HepG2 (cell line): ENCODE results near the gene KCNMB2. TPM values are rescaled to one million over a fixed set of nuclear protein-coding genes. Genes with fewer than 3 reads are reported as not detected.

Source experiments
- ATAC-seq: fragments of 200-7000 bp; cut with Tn5 transposase; 3 replicates; pipeline ENCODE4 v1.9.1; 2020; ENCODE audit warnings: mild to moderate bottlenecking, moderate library complexity
- BruUV-seq: library from RNA; stranded (reverse); fragments of 400-500 nt; replicated peaks from 2 replicates; lab custom pipeline; 2021; lab: Mats Ljungman, UMichigan
- CTCF ChIA-PET: fragments of 300-600 bp; formaldehyde crosslinking; extraction: SDS; loops from one replicate; lab custom pipeline; 2021; ENCODE audit warnings: low total read pairs, inconsistent platforms, low intra/inter-chr PET ratio; lab: Yijun Ruan, JAX
- POLR2A ChIA-PET: fragments of 350-600 bp; sonication (Branson Sonifier 250); formaldehyde crosslinking; loops from one replicate; lab custom pipeline; 2020; ENCODE audit warnings: antibody characterized with exemption, inconsistent platforms; lab: Yijun Ruan, JAX
- DNase-seq: peaks from one replicate; pipeline ENCODE4 v3.0.0-alpha.2; 2015; ENCODE audit warnings: low spot score
- FAIRE-seq: peaks from 3 replicates; lab custom pipeline; 2011; peaks lifted over from hg19 to GRCh38; lab: Jason Lieb, UNC
- H2AFZ ChIP-seq: one replicate; pipeline ENCODE4 v1.6.1; 2011; ENCODE audit warnings: low read length, inconsistent platforms
- H3K27ac ChIP-seq: fragments of 300-600 bp; 3 replicates; pipeline ENCODE4 v1.8.0; 2011; ENCODE audit warnings: mixed run types, mild to moderate bottlenecking, mixed read lengths, low read length, inconsistent platforms; ENCODE audit not compliant: insufficient read depth; ENCODE audit errors: extremely low read length
- H3K27me3 ChIP-seq, 2 experiments: fragments of 200-600 bp in 1 of 2; 2 replicates in 1 of 2; 3 replicates in 1 of 2; pipeline versions ENCODE4 v1.6.0 to v1.8.0; 2011; ENCODE audit warnings: low read length in 2 of 2, mild to moderate bottlenecking in 2 of 2, moderate library complexity in 2 of 2, inconsistent platforms in 1 of 2; ENCODE audit not compliant: insufficient read depth in 2 of 2, control insufficient read depth in 1 of 2
- H3K36me3 ChIP-seq, 2 experiments: fragments of 200-600 bp in 1 of 2; replicated peaks in 1 of 2; 2 replicates in 1 of 2; 3 replicates in 1 of 2; pipeline versions ENCODE4 v1.5.1 to v1.8.0; 2011; ENCODE audit warnings: low read length in 2 of 2, inconsistent platforms in 1 of 2; ENCODE audit not compliant: insufficient read depth in 2 of 2, control insufficient read depth in 1 of 2
- H3K4me1 ChIP-seq: 2 replicates; pipeline ENCODE4 v1.5.1; 2012; ENCODE audit warnings: low read length, inconsistent platforms; ENCODE audit not compliant: insufficient read depth
- H3K4me2 ChIP-seq: 2 replicates; pipeline ENCODE4 v1.6.0; 2011; ENCODE audit warnings: low read depth, low read length, inconsistent platforms
- H3K4me3 ChIP-seq, 3 experiments: fragments of 200-600 bp in 1 of 3; sonication (generic), shearing (Covaris generic) in 1 of 3; replicated peaks in 1 of 3; 2 replicates each; pipeline ENCODE4 v1.5.1; 2011 to 2016; ENCODE audit warnings: low read length in 3 of 3, inconsistent platforms in 2 of 3, low read depth in 2 of 3, mild to moderate bottlenecking in 2 of 3, control low read depth in 1 of 3, mixed read lengths in 1 of 3; ENCODE audit not compliant: insufficient read depth in 1 of 3
- H3K79me2 ChIP-seq: one replicate; pipeline ENCODE4 v1.6.1; 2011; ENCODE audit warnings: low read length, inconsistent platforms; ENCODE audit not compliant: insufficient read depth
- H3K9ac ChIP-seq: 2 replicates; pipeline ENCODE4 v1.6.0; 2011; ENCODE audit warnings: mild to moderate bottlenecking, low read depth, low read length, inconsistent platforms; ENCODE audit not compliant: insufficient read depth
- H3K9me3 ChIP-seq: 2 replicates; pipeline ENCODE4 v1.5.1; 2012; ENCODE audit warnings: mild to moderate bottlenecking, low read length
- H4K20me1 ChIP-seq: 2 replicates; pipeline ENCODE4 v1.6.0; 2011; ENCODE audit warnings: inconsistent platforms, mild to moderate bottlenecking, low read length, moderate library complexity; ENCODE audit not compliant: insufficient read depth
- ADNP ChIP-seq: sonication (generic); formaldehyde crosslinking; IDR thresholded peaks from 2 replicates; pipeline ENCODE4 v1.4.0; 2020; ENCODE audit warnings: missing genetic modification reagents
- FOXP1 ChIP-seq, 2 experiments: fragments of 450-650 bp in 1 of 2; IDR thresholded peaks; 2 replicates each; pipeline ENCODE4 v1.6.1; 2017 to 2018; ENCODE audit warnings: antibody characterized with exemption in 1 of 2
- HDAC2 ChIP-seq: sonication (generic); formaldehyde crosslinking; IDR thresholded peaks from 2 replicates; pipeline ENCODE4 v1.4.0; 2020; ENCODE audit warnings: missing genetic modification reagents
- KDM6A ChIP-seq: IDR thresholded peaks from 2 replicates; pipeline ENCODE4 v1.6.1; 2016; ENCODE audit warnings: low read depth
- NCOA2 ChIP-seq: sonication (generic); formaldehyde crosslinking; IDR thresholded peaks from 2 replicates; pipeline ENCODE4 v1.8.0; 2022; ENCODE audit warnings: inconsistent platforms
- NRL ChIP-seq: sonication (generic); formaldehyde crosslinking; IDR thresholded peaks from 2 replicates; pipeline ENCODE4 v1.5.0; 2020; ENCODE audit warnings: missing genetic modification reagents, mild to moderate bottlenecking, moderate library complexity, borderline replicate concordance
- PLRG1 ChIP-seq: fragments of 450-650 bp; conservative IDR thresholded peaks from 2 replicates; pipeline ENCODE4 v1.6.1; 2016
- ZBTB40 ChIP-seq, 2 experiments: fragments of 450-650 bp in 1 of 2; sonication (generic) in 1 of 2; formaldehyde crosslinking in 1 of 2; IDR thresholded peaks; 2 replicates each; pipeline versions ENCODE4 v1.6.1 to v1.8.0; 2016 to 2022; ENCODE audit warnings: antibody characterized with exemption in 1 of 2, mild to moderate bottlenecking in 1 of 2, missing genetic modification reagents in 1 of 2
- ZBTB8A ChIP-seq: sonication (generic); formaldehyde crosslinking; IDR thresholded peaks from 2 replicates; pipeline ENCODE4 v1.4.0; 2020; ENCODE audit warnings: mild to moderate bottlenecking, low read depth, missing genetic modification reagents, borderline replicate concordance
- ZFP41 ChIP-seq: sonication (generic); formaldehyde crosslinking; IDR thresholded peaks from 2 replicates; pipeline ENCODE4 v1.4.0; 2020; ENCODE audit warnings: mild to moderate bottlenecking, missing genetic modification reagents, borderline replicate concordance
- ZFP82 ChIP-seq: sonication (generic); formaldehyde crosslinking; IDR thresholded peaks from 2 replicates; pipeline ENCODE4 v1.5.1; 2020; ENCODE audit warnings: mild to moderate bottlenecking, missing genetic modification reagents, borderline replicate concordance
- ZMYM3 ChIP-seq: sonication (generic); formaldehyde crosslinking; IDR thresholded peaks from 2 replicates; pipeline ENCODE4 v1.5.1; 2020; ENCODE audit warnings: mild to moderate bottlenecking, missing genetic modification reagents
- ZNF230 ChIP-seq: sonication (generic); formaldehyde crosslinking; IDR thresholded peaks from 2 replicates; pipeline ENCODE4 v1.4.0; 2020; ENCODE audit warnings: mild to moderate bottlenecking, missing genetic modification reagents
- ZNF253 ChIP-seq: sonication (generic); formaldehyde crosslinking; IDR thresholded peaks from 2 replicates; pipeline ENCODE4 v1.8.0; 2022; ENCODE audit warnings: mild to moderate bottlenecking, missing genetic modification reagents, borderline replicate concordance
- ZNF335 ChIP-seq: sonication (generic); formaldehyde crosslinking; IDR thresholded peaks from 2 replicates; pipeline ENCODE4 v1.4.0; 2020; ENCODE audit warnings: missing genetic modification reagents
- ZNF839 ChIP-seq: sonication (generic); formaldehyde crosslinking; IDR thresholded peaks from 2 replicates; pipeline ENCODE4 v1.4.0; 2020; ENCODE audit warnings: missing genetic modification reagents, mild to moderate bottlenecking, borderline replicate concordance
- ZNF841 ChIP-seq: sonication (generic); formaldehyde crosslinking; IDR thresholded peaks from 2 replicates; pipeline ENCODE4 v1.8.1; 2023; ENCODE audit warnings: missing genetic modification reagents, borderline replicate concordance
- WGBS: methylation state at CpG from one replicate; pipeline ENCODE4 v1.1.6; 2017; ENCODE audit warnings: low lambda C conversion rate; 5-methylcytosine and 5-hydroxymethylcytosine counted together
- in situ Hi-C: cut with HindIII; loops from 2 replicates; pipeline ENCODE4 v1.10.0; 2017; ENCODE audit warnings: low pct_unique_long_range_greater_than_20kb; ENCODE audit not compliant: extremely low pct_ligation_motif_present
- intact Hi-C: fragments of 100-400 bp; cut with micrococcal nuclease; formaldehyde crosslinking; loops from one replicate; pipeline ENCODE4 v1.10.0; 2022; ENCODE audit not compliant: unreplicated experiment
- polyA plus RNA-seq, 8 experiments: library from polyadenylated mRNA; depleted of rRNA in 3 of 8; stranded (reverse) in 7 of 8; unstranded in 1 of 8; fragments of >200 nt; fragmentation: Illumina TruSeq in 4 of 8; extraction: Trizol in 4 of 8; gene quantifications; 2 replicates each; pipeline versions ENCODE4 v1.2.1 to v1.2.3, GENCODE V29; 2011 to 2016; ENCODE audit warnings: low read depth in 4 of 8, missing spikeins in 1 of 8, mixed read lengths in 1 of 8; ENCODE audit not compliant: insufficient read depth in 1 of 8
- total RNA-seq, 5 experiments: library from RNA; depleted of rRNA; stranded (reverse); fragments of >200 nt; fragmentation: Illumina TruSeq; extraction: Trizol; gene quantifications; 2 replicates each; pipeline ENCODE4 v1.2.3, GENCODE V29; 2016; ENCODE audit warnings: low read depth in 1 of 5

Gene KCNMB2
- total and polyA plus RNA-seq, 2 of the 13 experiments (the other 11 are each of a cell fraction or from before 2014, with no cell fraction given): not detected

GRCh38 chr3:178491751-178492150, 44.5 kb upstream of the KCNMB2 start (continued):
- TF ChIP-seq ZNF839 (CRISPR knock-in tag) (no peak), ZNF841 (CRISPR knock-in tag) (no peak), ZNF253 (CRISPR knock-in tag) (no peak), FOXP1 (IDR thresholded peaks at IDR 0.05) (no peak), FOXP1 (CRISPR knock-in tag; IDR thresholded peaks at IDR 0.05) (no peak), ZNF230 (CRISPR knock-in tag) (no peak), NRL (CRISPR knock-in tag) (no peak), NCOA2 (CRISPR knock-in tag) (no peak)
- TF ChIP-seq, all 625 proteins: peak for 0

DNA sequence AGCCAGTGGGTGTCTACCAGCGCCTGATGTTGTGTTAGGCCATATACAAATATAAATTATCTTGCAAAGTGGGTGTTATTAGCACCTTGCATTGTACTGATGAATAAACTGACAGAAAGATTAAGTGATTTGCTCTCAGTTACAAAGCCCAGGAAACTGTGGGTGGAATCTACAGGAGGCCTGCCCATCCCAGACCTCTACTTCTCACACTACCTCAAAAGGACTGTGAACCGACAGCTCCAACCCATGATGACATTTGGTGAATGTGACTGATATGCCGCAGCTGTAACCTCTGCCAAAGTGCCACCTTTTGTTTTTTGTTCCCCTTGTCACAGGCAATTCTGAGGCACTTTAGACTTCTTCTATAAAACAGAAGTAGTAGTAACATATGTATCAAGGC, 43.7 kb upstream of the KCNMB2 start:
- no peak overlapping the region for H3K4me2 ChIP-seq
- no peak overlapping the region for H2AFZ ChIP-seq
- no peaks in the 10 kb centered on the region for H3K36me3 ChIP-seq
- no peaks in the 10 kb centered on the region for H3K79me2 ChIP-seq
- H3K27me3 ChIP-seq: no peaks in the 10 kb centered on the region
- DNase-seq (no peak), FAIRE-seq (no peak), ATAC-seq (no peak)
- in situ Hi-C loops (no loop called here), intact Hi-C loops (no loop called here)
- H4K20me1 ChIP-seq: no peaks in the 10 kb centered on the region
- CTCF ChIA-PET: no interaction called here
- POLR2A ChIA-PET: no interaction called here
- no TSS peak for BruUV-seq
- H3K4me1 ChIP-seq: no peaks in the 10 kb centered on the region
- H3K9me3 ChIP-seq: peaks cover 4% of the 10 kb centered on the region; the same call in 1 of the 2 replicates
- WGBS: 15% methylated on average over 3 of the region's 3 CpGs
- no peak overlapping the region for H3K9ac ChIP-seq
- no peak overlapping the region for H3K4me3 ChIP-seq
- H3K27ac ChIP-seq: no peak overlapping the region
- TF ChIP-seq ZNF335 (CRISPR knock-in tag): no peak
- TF ChIP-seq PLRG1: no peak
- no peak for TF ChIP-seq ZFP82
- no peak for TF ChIP-seq ZBTB40 (IDR thresholded peaks at IDR 0.05)
- TF ChIP-seq ZBTB40 (CRISPR knock-in tag; IDR thresholded peaks at IDR 0.05): no peak
- TF ChIP-seq HDAC2 (CRISPR knock-in tag): no peak
- no peak for TF ChIP-seq KDM6A (CRISPR knock-in tag)
- no peak for TF ChIP-seq ZFP41 (CRISPR knock-in tag)
- no peak for TF ChIP-seq ZMYM3 (CRISPR knock-in tag)
- no peak for TF ChIP-seq ZBTB8A (CRISPR knock-in tag)
- TF ChIP-seq ADNP (CRISPR knock-in tag): no peak
